B cell (primary cell): Measurements from ENCODE around the gene DNAI2. TPM values are rescaled to one million over a fixed set of nuclear protein-coding genes. Genes with fewer than 3 reads are reported as not detected.

Experiments used
- ATAC-seq: fragments of 200-7000 bp; cut with Tn5 transposase; one replicate; pipeline ENCODE4 v1.10.0; 2021; ENCODE audit warnings: low read depth, mild to moderate bottlenecking, moderate number of reproducible peaks, moderate library complexity
- CTCF ChIA-PET: fragments of 350-600 bp; sonication (Branson Sonifier 250); formaldehyde crosslinking; loops from one replicate; lab custom pipeline; 2021; ENCODE audit warnings: antibody characterized with exemption, inconsistent platforms; lab: Charles Lee
- POLR2A ChIA-PET: fragments of 350-600 bp; sonication (Branson Sonifier 250); formaldehyde crosslinking; loops from one replicate; lab custom pipeline; 2021; ENCODE audit warnings: antibody characterized with exemption; lab: Charles Lee
- DNase-seq: peaks from one replicate; pipeline ENCODE4 v3.0.0; 2013
- H2AFZ ChIP-seq: 2 replicates; pipeline ENCODE4 v1.6.1; 2012; ENCODE audit warnings: mild to moderate bottlenecking, low read depth, low read length; ENCODE audit not compliant: insufficient read depth, poor library complexity, severe bottlenecking
- H3K27ac ChIP-seq, 2 donors: 1 replicate in 1 of 2; 2 replicates in 1 of 2; pipeline ENCODE4 v1.5.1; 2012 to 2013; ENCODE audit warnings: low read length in 2 of 2, mild to moderate bottlenecking in 2 of 2, moderate library complexity in 1 of 2
- H3K27me3 ChIP-seq, 4 experiments: fragments of 200-600 bp in 1 of 4; sonication (generic) in 1 of 4; replicated peaks in 1 of 4; 1 replicate in 2 of 4; 2 replicates in 2 of 4; pipeline versions ENCODE4 v1.6.1 to v1.7.0; 2013 to 2016; ENCODE audit warnings: low read length in 3 of 4, mild to moderate bottlenecking in 2 of 4, mixed read lengths in 1 of 4, moderate library complexity in 1 of 4; ENCODE audit not compliant: insufficient read depth in 4 of 4, control insufficient read depth in 3 of 4; ENCODE audit errors: control extremely low read depth in 1 of 4
- H3K36me3 ChIP-seq, 2 experiments: replicated peaks in 1 of 2; 1 replicate in 1 of 2; 2 replicates in 1 of 2; pipeline versions ENCODE4 v1.6.1 to v1.7.1; 2013; ENCODE audit warnings: low read length in 1 of 2; ENCODE audit not compliant: insufficient read depth in 2 of 2, control insufficient read depth in 1 of 2; ENCODE audit errors: control extremely low read depth in 1 of 2, extremely low read depth in 1 of 2
- H3K4me1 ChIP-seq, 2 donors: fragments of 200-600 bp in 1 of 2; sonication (generic) in 1 of 2; 1 replicate in 1 of 2; 2 replicates in 1 of 2; pipeline versions ENCODE4 v1.5.1 to v1.6.1; 2013 to 2017; ENCODE audit warnings: low read length in 2 of 2; ENCODE audit not compliant: control insufficient read depth in 2 of 2, insufficient read depth in 2 of 2
- H3K4me2 ChIP-seq: replicated peaks from 2 replicates; pipeline ENCODE3; 2012; ENCODE audit warnings: mild to moderate bottlenecking, low read depth, low read length; ENCODE audit not compliant: poor library complexity, severe bottlenecking
- H3K4me3 ChIP-seq, 5 experiments: fragments of 200-600 bp in 1 of 5; sonication (generic) in 1 of 5; 1 replicate in 3 of 5; 2 replicates in 2 of 5; pipeline versions ENCODE4 v1.5.1 to v1.7.0; 2011 to 2016; ENCODE audit warnings: low read length in 4 of 5, mild to moderate bottlenecking in 4 of 5, low read depth in 2 of 5, control low read depth in 1 of 5, moderate library complexity in 1 of 5; ENCODE audit not compliant: insufficient read depth in 1 of 5; ENCODE audit errors: control extremely low read depth in 1 of 5, extremely low read depth in 1 of 5
- H3K79me2 ChIP-seq: fragments of 200-600 bp; sonication (generic); one replicate; pipeline ENCODE4 v1.6.0; 2016; ENCODE audit warnings: low read length; ENCODE audit not compliant: control insufficient read depth, insufficient read depth
- H3K9ac ChIP-seq: fragments of 200-600 bp; sonication (generic); 2 replicates; pipeline ENCODE4 v1.6.1; 2017; ENCODE audit warnings: mild to moderate bottlenecking, low read length, moderate library complexity
- H3K9me3 ChIP-seq, 3 donors: one replicate each; pipeline versions ENCODE4 v1.6.1 to v1.7.1; 2013; ENCODE audit warnings: low read length in 2 of 3; ENCODE audit not compliant: control insufficient read depth in 2 of 3, insufficient read depth in 1 of 3; ENCODE audit errors: control extremely low read depth in 1 of 3
- H4K20me1 ChIP-seq: 2 replicates; pipeline ENCODE4 v1.6.0; 2012; ENCODE audit warnings: mild to moderate bottlenecking, low read length; ENCODE audit not compliant: insufficient read depth, control insufficient read depth, poor library complexity, severe bottlenecking
- H3K27ac Mint-ChIP-seq: one replicate; pipeline ENCODE4 v1.8.0; 2021; ENCODE audit warnings: mixed read lengths
- H3K27me3 Mint-ChIP-seq: one replicate; pipeline ENCODE4 v1.8.0; 2021; ENCODE audit warnings: mixed read lengths
- H3K4me1 Mint-ChIP-seq: one replicate; pipeline ENCODE4 v1.8.0; 2021; ENCODE audit warnings: mixed read lengths
- H3K4me3 Mint-ChIP-seq: one replicate; pipeline ENCODE4 v1.8.0; 2021; ENCODE audit warnings: mixed read lengths
- H3K9me3 Mint-ChIP-seq: one replicate; pipeline ENCODE4 v1.8.0; 2022; ENCODE audit warnings: mixed read lengths; ENCODE audit not compliant: insufficient read depth
- EZH2 ChIP-seq: IDR thresholded peaks from 2 replicates; pipeline ENCODE4 v1.6.1; 2012; ENCODE audit warnings: borderline replicate concordance, low read depth, mild to moderate bottlenecking, moderate library complexity, low read length; ENCODE audit not compliant: insufficient read depth, poor library complexity, severe bottlenecking
- WGBS: methylation state at CpG from one replicate; pipeline ENCODE4 v1.1.5; 2013; ENCODE audit warnings: missing lambda C conversion rate; ENCODE audit not compliant: insufficient coverage; 5-methylcytosine and 5-hydroxymethylcytosine counted together
- intact Hi-C: fragments of 100-400 bp; cut with micrococcal nuclease; formaldehyde crosslinking; loops from one replicate; pipeline ENCODE4 v1.10.0; 2022
- polyA plus RNA-seq: library from polyadenylated mRNA; depleted of rRNA; stranded (reverse); fragments of >200 nt; gene quantifications from 2 replicates; pipeline ENCODE4 v1.2.3, GENCODE V29; 2012
- total RNA-seq, 2 donors: library from RNA; stranded (reverse); fragments of 120-200 nt in 1 of 2; gene quantifications; 1 replicate in 1 of 2; 2 replicates in 1 of 2; pipeline versions ENCODE4 v1.2.3 to v1.2.4, GENCODE V29; 2013 to 2022
- TF ChIP-seq, protein P1 (sequence below): fragments of 200-600 bp; IDR thresholded peaks from one replicate; pipeline ENCODE4 v1.8.0; 2022; ENCODE audit warnings: antibody characterized with exemption, mild to moderate bottlenecking

DNAI2 gene
- total and polyA plus RNA-seq, 2 donors (not counting 1 experiment from before 2014, with no cell fraction given) = not detected

DNA sequence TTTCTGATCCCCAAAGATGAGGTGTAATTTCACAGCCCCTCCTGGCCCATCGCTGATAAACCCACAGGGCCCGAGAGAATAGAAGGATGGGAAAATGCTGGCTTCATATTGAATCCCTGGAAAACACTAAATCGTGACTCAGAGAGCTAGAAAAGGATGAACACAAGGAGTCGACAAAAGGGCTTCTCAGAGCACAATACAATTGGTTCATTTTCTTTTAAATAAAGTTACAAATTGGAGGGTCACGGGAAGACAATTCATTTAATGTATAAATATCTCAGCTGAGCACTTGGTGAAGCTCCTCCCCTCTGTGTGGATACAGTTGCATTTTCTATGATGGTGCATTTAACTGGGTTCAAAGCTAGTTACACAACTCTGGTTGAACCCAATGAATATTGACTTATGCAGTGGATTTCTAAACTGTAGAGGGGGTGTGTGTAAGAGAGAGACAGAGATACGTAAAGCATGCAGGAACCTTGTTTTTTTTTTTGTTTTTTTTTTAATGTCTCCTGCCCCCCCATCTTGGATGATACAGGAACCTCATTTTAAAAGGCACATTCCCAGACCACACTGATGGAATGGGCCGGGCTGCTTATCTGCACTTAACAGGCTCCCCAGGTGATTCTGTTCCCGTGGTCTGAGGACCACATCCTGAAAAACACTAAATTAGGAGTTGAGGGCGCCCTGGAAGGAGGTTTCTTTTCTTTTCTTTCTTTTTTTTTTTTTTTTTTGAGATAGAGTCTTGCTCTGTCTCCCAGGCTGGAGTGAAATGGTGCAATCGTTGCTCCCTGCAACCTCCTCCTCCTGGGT lies 46.6 kb upstream of the DNAI2 start:
- H3K9me3 ChIP-seq = no peaks in the 10 kb centered on the region
- no peaks in the 10 kb centered on the region for H4K20me1 ChIP-seq
- CTCF ChIA-PET = no interaction called here
- ATAC-seq = no peak
- WGBS = 100% methylated on average over 1 of the region's 10 CpGs
- Mint-ChIP-seq H3K9me3 (no peaks in the 10 kb centered on the region), H3K4me3 (no peak overlapping the region), H3K27ac (no peak overlapping the region), H3K27me3 (no peaks in the 10 kb centered on the region), H3K4me1 (no peaks in the 10 kb centered on the region)
- no peak overlapping the region for H2AFZ ChIP-seq
- no peaks in the 10 kb centered on the region for H3K79me2 ChIP-seq
- DNase-seq = no peak
- POLR2A ChIA-PET = no interaction called here
- no peak overlapping the region for H3K4me3 ChIP-seq
- TF ChIP-seq, protein P1, sequence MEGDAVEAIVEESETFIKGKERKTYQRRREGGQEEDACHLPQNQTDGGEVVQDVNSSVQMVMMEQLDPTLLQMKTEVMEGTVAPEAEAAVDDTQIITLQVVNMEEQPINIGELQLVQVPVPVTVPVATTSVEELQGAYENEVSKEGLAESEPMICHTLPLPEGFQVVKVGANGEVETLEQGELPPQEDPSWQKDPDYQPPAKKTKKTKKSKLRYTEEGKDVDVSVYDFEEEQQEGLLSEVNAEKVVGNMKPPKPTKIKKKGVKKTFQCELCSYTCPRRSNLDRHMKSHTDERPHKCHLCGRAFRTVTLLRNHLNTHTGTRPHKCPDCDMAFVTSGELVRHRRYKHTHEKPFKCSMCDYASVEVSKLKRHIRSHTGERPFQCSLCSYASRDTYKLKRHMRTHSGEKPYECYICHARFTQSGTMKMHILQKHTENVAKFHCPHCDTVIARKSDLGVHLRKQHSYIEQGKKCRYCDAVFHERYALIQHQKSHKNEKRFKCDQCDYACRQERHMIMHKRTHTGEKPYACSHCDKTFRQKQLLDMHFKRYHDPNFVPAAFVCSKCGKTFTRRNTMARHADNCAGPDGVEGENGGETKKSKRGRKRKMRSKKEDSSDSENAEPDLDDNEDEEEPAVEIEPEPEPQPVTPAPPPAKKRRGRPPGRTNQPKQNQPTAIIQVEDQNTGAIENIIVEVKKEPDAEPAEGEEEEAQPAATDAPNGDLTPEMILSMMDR = no peak
- TF ChIP-seq EZH2 = no peak
- H3K36me3 ChIP-seq = no peaks in the 10 kb centered on the region
- intact Hi-C loops = no loop called here
- H3K9ac ChIP-seq = no peak overlapping the region
- H3K27me3 ChIP-seq = no peaks in the 10 kb centered on the region
- no peaks in the 10 kb centered on the region for H3K4me1 ChIP-seq
- no peak overlapping the region for H3K4me2 ChIP-seq
- H3K27ac ChIP-seq = no peak overlapping the region

DNA sequence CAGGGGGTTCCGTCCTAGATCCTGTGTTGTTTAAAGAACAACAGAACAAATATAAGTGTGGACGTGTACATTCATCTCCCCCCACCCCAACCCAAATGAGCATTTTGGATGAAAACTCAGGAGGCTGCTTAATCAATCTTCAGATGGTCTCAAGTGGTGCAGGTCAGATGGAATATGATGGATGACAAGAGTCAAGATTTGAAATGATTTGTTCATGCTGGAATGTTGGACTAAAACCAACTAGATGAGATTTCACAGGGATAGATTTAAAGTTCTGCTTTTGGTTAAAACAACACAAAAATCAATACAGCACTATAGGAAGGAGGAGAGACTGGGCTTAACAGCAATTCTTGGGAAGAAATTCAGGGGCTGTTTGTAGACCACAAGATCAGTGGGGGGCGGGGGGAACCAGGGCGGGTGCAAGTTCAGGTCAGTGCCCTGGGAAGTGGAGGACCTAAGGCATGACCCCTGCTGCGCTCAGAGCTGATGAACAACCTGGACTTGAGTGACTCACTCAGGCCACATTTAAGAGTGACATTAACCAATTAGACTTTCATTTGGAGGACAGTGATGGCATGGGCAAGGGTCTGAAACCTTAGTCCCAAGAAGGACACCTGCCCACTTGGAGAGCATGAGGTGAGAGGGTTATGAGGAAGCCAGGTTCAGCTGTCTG lies 45.6 kb upstream of the DNAI2 start:
- ChIA-PET POLR2A (no interaction called here), CTCF (no interaction called here)
- ATAC-seq = no peak
- H3K4me1 ChIP-seq = no peaks in the 10 kb centered on the region
- no peak for DNase-seq
- no peaks in the 10 kb centered on the region for H3K79me2 ChIP-seq
- no peak overlapping the region for H3K4me3 Mint-ChIP-seq
- no peaks in the 10 kb centered on the region for H3K27me3 ChIP-seq
- H3K4me3 ChIP-seq = no peak overlapping the region
- no peak overlapping the region for H2AFZ ChIP-seq
- H3K27me3 Mint-ChIP-seq = no peaks in the 10 kb centered on the region
- H3K4me1 Mint-ChIP-seq = peaks cover 1% of the 10 kb centered on the region
- TF ChIP-seq, protein P1 = no peak
- TF ChIP-seq EZH2 = no peak
- H3K9me3 Mint-ChIP-seq = no peaks in the 10 kb centered on the region
- no peaks in the 10 kb centered on the region for H3K9me3 ChIP-seq
- H3K9ac ChIP-seq = no peak overlapping the region
- H3K36me3 ChIP-seq = no peaks in the 10 kb centered on the region
- intact Hi-C loops = no loop called here
- H4K20me1 ChIP-seq = no peaks in the 10 kb centered on the region
- H3K4me2 ChIP-seq = no peak overlapping the region
- WGBS = 95% methylated on average over 3 of the region's 5 CpGs
- no peak overlapping the region for H3K27ac ChIP-seq
- H3K27ac Mint-ChIP-seq = no peak overlapping the region
